Subcutaneous abdominal adipose tissue (tissue), 5 donors: ENCODE measurements around the gene LNX2.

ENCODE experiments used
- H3K27ac ChIP-seq: one replicate; pipeline ENCODE4 v1.7.0; 2013; ENCODE audit warnings: low read depth, mild to moderate bottlenecking, inconsistent platforms, low read length, moderate library complexity
- H3K27me3 ChIP-seq, 5 donors: one replicate each; pipeline ENCODE4 v1.7.0; 2013; ENCODE audit warnings: low read length in 5 of 5, inconsistent platforms in 1 of 5; ENCODE audit not compliant: control insufficient read depth in 5 of 5, insufficient read depth in 4 of 5
- H3K36me3 ChIP-seq, 5 donors: one replicate each; pipeline ENCODE4 v1.7.0; 2013; ENCODE audit warnings: low read length in 5 of 5; ENCODE audit not compliant: control insufficient read depth in 5 of 5, insufficient read depth in 5 of 5
- H3K4me1 ChIP-seq, 5 donors: one replicate each; pipeline ENCODE4 v1.7.0; 2013; ENCODE audit warnings: low read length in 5 of 5, mild to moderate bottlenecking in 3 of 5, moderate library complexity in 1 of 5; ENCODE audit not compliant: control insufficient read depth in 5 of 5, insufficient read depth in 5 of 5
- H3K4me3 ChIP-seq, 5 donors: one replicate each; pipeline ENCODE4 v1.7.0; 2013; ENCODE audit warnings: low read length in 5 of 5, low read depth in 1 of 5
- H3K9ac ChIP-seq, 5 donors: one replicate each; pipeline ENCODE4 v1.7.0; 2013; ENCODE audit warnings: low read length in 5 of 5, mild to moderate bottlenecking in 4 of 5, moderate library complexity in 3 of 5
- H3K9me3 ChIP-seq, 5 donors: one replicate each; pipeline ENCODE4 v1.7.0; 2013; ENCODE audit warnings: low read length in 5 of 5; ENCODE audit not compliant: control insufficient read depth in 5 of 5
- donor health status: healthy.
- donor health status: healthy.
- donor health status: healthy.
- donor health status: healthy.
- donor health status: healthy.

Gene LNX2

GRCh38 chr13:27551562-27551961 is 68.8 kb downstream of the LNX2 start:
- Histone ChIP-seq H3K36me3 (peaks cover 14 to 49% (median 35%) of the 10 kb centered on the region in 5 donors), H3K9ac (no peak overlapping the region), H3K4me1 (no peaks in the 10 kb centered on the region), H3K4me3 (no peak overlapping the region), H3K27ac (no peak overlapping the region), H3K9me3 (no peaks in the 10 kb centered on the region), H3K27me3 (no peaks in the 10 kb centered on the region)

DNA sequence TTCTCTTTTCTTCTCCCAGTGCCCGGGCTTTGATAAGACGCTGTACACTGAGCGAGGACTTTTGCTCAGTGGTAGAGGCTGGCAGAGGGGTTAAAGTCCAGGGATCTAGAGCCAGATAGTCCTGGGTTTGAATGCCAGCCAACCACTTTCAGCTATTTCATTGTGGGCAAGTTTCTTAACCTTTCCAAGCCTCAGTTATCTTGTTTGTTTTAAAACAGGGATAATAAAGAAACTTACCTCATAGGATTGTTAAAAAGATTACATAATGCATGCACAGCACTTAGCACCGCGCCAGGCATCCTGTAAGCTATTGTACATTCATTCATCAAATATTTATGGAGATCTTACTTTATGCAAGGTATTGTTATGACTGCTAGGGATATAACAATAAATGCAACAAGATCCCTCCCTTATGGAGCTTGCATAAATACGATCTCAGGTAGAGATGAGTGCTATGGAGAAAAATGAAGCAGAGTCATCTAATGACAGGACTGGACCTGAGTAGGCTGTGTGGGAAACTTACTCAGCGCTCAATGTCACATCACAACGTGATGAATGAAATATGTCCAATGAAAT is 70.8 kb downstream of the LNX2 start:
- no peak overlapping the region for H3K9ac ChIP-seq
- H3K27ac ChIP-seq, result no peak overlapping the region
- H3K4me1 ChIP-seq, result no peaks in the 10 kb centered on the region
- no peak overlapping the region for H3K4me3 ChIP-seq
- no peaks in the 10 kb centered on the region for H3K9me3 ChIP-seq
- H3K36me3 ChIP-seq, result peaks cover 14 to 46% (median 32%) of the 10 kb centered on the region in 5 donors
- H3K27me3 ChIP-seq, result no peaks in the 10 kb centered on the region

DNA sequence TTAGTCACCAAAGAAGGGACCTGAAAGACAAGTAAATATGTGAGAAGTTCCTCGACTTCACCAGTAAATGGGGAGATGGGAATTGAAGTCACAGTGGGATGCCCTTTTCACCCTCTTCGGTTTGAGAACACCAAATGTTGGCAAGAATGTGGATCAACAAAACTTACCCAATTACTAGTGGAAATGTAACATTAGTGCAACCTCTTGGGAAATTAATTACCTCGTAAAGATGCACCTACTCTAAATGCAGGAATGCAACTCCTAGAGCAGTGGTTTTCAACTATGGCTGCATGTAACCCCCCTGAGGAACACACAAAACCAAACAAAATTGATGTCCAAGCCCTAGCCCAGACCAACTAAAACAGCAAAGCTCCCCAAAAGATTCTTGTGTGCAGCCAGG is 78.1 kb downstream of the LNX2 start:
- Histone ChIP-seq H3K4me1 (no peaks in the 10 kb centered on the region), H3K4me3 (no peak overlapping the region), H3K9me3 (no peaks in the 10 kb centered on the region), H3K27me3 (no peaks in the 10 kb centered on the region), H3K36me3 (peaks cover 0 to 7% (median 0%) of the 10 kb centered on the region in 5 donors), H3K9ac (no peak overlapping the region), H3K27ac (no peak overlapping the region)

DNA sequence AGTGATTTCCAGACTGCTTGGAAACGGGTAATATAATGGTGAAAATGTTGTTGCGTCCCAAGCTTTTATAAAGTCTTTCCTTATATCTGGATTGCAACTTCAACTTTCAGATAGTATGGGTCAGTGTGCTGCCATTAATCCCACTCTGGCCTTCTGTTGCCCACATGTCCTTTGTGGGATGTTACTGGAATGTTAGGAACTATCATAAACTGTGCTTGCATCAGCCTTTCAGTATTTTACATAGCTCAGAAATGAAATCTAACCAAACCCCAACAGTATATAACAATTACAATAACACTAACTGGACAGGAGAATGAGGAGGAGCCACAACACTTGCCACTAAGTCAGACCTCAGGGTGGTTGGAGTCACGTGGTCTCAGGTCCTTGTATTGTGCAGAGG is 78.9 kb downstream of the LNX2 start:
- Histone ChIP-seq H3K27ac (no peak overlapping the region), H3K4me3 (no peak overlapping the region), H3K9ac (no peak overlapping the region), H3K36me3 (peaks cover 0 to 7% (median 0%) of the 10 kb centered on the region in 5 donors), H3K9me3 (no peaks in the 10 kb centered on the region), H3K4me1 (no peaks in the 10 kb centered on the region), H3K27me3 (no peaks in the 10 kb centered on the region)

GRCh38 chr13:27536361-27537101 is 83.8 kb downstream of the LNX2 start:
- Histone ChIP-seq H3K4me3 (no peak overlapping the region), H3K4me1 (peaks cover 0 to 8% (median 6%) of the 10 kb centered on the region in 5 donors), H3K27ac (no peak overlapping the region), H3K9me3 (no peaks in the 10 kb centered on the region), H3K36me3 (no peaks in the 10 kb centered on the region), H3K9ac (no peak overlapping the region), H3K27me3 (no peaks in the 10 kb centered on the region)

DNA sequence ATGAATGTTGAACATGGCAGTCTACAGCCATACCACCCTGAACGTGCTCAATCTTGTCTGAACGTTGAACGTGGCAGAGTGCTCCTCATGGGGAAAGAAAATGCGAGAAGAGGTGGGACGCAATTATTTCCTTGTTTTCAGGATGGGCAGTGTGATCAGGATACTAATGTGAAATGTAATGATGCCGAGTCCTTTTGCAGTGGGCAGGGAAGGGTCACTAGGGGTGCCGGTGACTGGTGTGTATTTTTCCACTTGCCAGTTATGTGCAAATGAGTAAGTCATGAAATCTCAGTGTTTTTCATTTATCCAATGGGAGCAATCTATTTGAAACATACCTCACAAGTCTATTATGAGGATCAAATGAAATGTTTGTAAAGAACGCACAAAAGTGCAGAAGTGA is 84.8 kb downstream of the LNX2 start:
- no peak overlapping the region for H3K4me3 ChIP-seq
- no peaks in the 10 kb centered on the region for H3K27me3 ChIP-seq
- H3K36me3 ChIP-seq, result no peaks in the 10 kb centered on the region
- no peak overlapping the region for H3K9ac ChIP-seq
- peaks cover 0 to 8% (median 6%) of the 10 kb centered on the region in 5 donors for H3K4me1 ChIP-seq
- no peaks in the 10 kb centered on the region for H3K9me3 ChIP-seq
- H3K27ac ChIP-seq, result no peak overlapping the region

- Histone ChIP-seq H3K4me1 (peaks cover 0 to 8% (median 6%) of the 10 kb centered on the region in 5 donors), H3K27ac (no peak overlapping the region), H3K36me3 (no peaks in the 10 kb centered on the region), H3K27me3 (no peaks in the 10 kb centered on the region), H3K9ac (no peak overlapping the region), H3K4me3 (no peak overlapping the region), H3K9me3 (no peaks in the 10 kb centered on the region)
Measured at GRCh38 chr13:27534981-27535380, 85.3 kb downstream of the LNX2 start.

GRCh38 chr13:27534108-27534980 is 86.0 kb downstream of the LNX2 start:
- H3K27ac ChIP-seq, result no peak overlapping the region
- peaks cover 0 to 8% (median 6%) of the 10 kb centered on the region in 5 donors for H3K4me1 ChIP-seq
- H3K36me3 ChIP-seq, result no peaks in the 10 kb centered on the region
- no peak overlapping the region for H3K4me3 ChIP-seq
- H3K9me3 ChIP-seq, result no peaks in the 10 kb centered on the region
- H3K9ac ChIP-seq, result no peak overlapping the region
- no peaks in the 10 kb centered on the region for H3K27me3 ChIP-seq

DNA sequence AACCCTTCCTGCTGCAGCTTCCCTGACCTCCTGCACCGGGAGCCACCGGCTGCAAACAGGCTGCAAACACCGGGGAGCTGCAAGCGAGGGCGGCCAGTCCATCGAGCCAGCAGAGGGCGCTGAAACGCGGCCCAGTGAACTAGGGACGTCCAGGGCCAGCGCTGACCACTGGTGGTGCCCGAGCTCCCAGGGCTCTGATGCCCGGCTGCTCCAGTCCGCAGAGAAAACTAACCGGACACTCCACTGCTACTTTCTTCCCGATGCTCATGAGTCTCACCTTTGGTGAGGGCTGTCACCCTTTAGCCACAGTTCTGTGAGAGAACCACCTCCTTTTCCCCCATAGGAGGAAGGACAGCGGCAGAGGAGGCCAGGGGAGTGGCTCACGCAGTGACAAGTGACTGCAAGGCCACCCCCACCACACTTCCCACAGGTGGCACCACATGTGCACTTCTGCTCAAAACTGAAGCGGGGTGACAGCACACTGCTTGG is 87.1 kb downstream of the LNX2 start:
- Histone ChIP-seq H3K4me3 (peak overlapping the region; percentile 25 to 57 (median 35)), H3K9ac (peak overlapping the region in 1 of 5 donors; percentile 40), H3K9me3 (no peaks in the 10 kb centered on the region), H3K36me3 (no peaks in the 10 kb centered on the region), H3K4me1 (peaks cover 0 to 8% (median 6%) of the 10 kb centered on the region in 5 donors), H3K27me3 (no peaks in the 10 kb centered on the region), H3K27ac (no peak overlapping the region)

- no peaks in the 10 kb centered on the region for H3K9me3 ChIP-seq
- H3K9ac ChIP-seq, result no peak overlapping the region
- H3K36me3 ChIP-seq, result no peaks in the 10 kb centered on the region
- no peak overlapping the region for H3K27ac ChIP-seq
- H3K4me3 ChIP-seq, result no peak overlapping the region
- H3K4me1 ChIP-seq, result peaks cover 0 to 9% (median 6%) of the 10 kb centered on the region in 5 donors
- peaks cover 0 to 8% (median 7%) of the 10 kb centered on the region in 5 donors for H3K27me3 ChIP-seq
Measured at GRCh38 chr13:27528908-27529307, 91.4 kb downstream of the LNX2 start.
